Stimulated activated naive B cell treated with anti-CD40 and anti-IgM and Interleukin-4, amounts not matched to agents 10 μg/mL and 1 μg/mL and 100 μg/mL, for 72 hours (primary cell): ENCODE measurements around the gene YAP1.
A peak's percentile ranks its signal among the peaks of the same experiment; 100 is the strongest.

ENCODE experiments used
- ATAC-seq, 2 donors: fragments of 150-1000 bp; cut with Tn5 transposase; replicated peaks; 2 replicates each; pipeline ENCODE4 v1.10.0; 2021; ENCODE audit warnings: moderate library complexity in 1 of 2
- DNase-seq: peaks from one replicate; pipeline ENCODE4 v3.0.0; 2021
- H3K27ac Mint-ChIP-seq: one replicate; pipeline ENCODE4 v1.8.0; 2022; ENCODE audit warnings: mild to moderate bottlenecking, mixed read lengths
- H3K27me3 Mint-ChIP-seq, 2 donors: one replicate each; pipeline ENCODE4 v1.8.0; 2022; ENCODE audit warnings: mixed read lengths in 2 of 2
- H3K36me3 Mint-ChIP-seq, 2 donors: one replicate each; pipeline ENCODE4 v1.8.0; 2022; ENCODE audit warnings: mixed read lengths in 2 of 2, mild to moderate bottlenecking in 1 of 2
- H3K4me1 Mint-ChIP-seq, 2 donors: one replicate each; pipeline ENCODE4 v1.8.0; 2022; ENCODE audit warnings: mixed read lengths in 2 of 2, mild to moderate bottlenecking in 1 of 2
- H3K4me3 Mint-ChIP-seq, 2 donors: one replicate each; pipeline ENCODE4 v1.8.0; 2022; ENCODE audit warnings: mild to moderate bottlenecking in 2 of 2, mixed read lengths in 2 of 2, moderate library complexity in 1 of 2
- H3K9me3 Mint-ChIP-seq, 2 donors: one replicate each; pipeline ENCODE4 v1.8.0; 2022; ENCODE audit warnings: mixed read lengths in 2 of 2, mild to moderate bottlenecking in 1 of 2

The YAP1 gene

GRCh38 chr11:102267609-102268008, 157.4 kb downstream of the YAP1 start:
- Mint-ChIP-seq H3K4me1 (peaks cover 13 to 15% of the 10 kb centered on the region in 2 donors), H3K36me3 (no peaks in the 10 kb centered on the region), H3K27ac (no peak overlapping the region), H3K4me3 (peak overlapping the region; percentile 48 to 63), H3K27me3 (peaks cover 16 to 18% of the 10 kb centered on the region in 2 donors), H3K9me3 (no peaks in the 10 kb centered on the region)
- no peak for DNase-seq
- no peak for ATAC-seq

GRCh38 chr11:102268083-102268984, 158.1 kb downstream of the YAP1 start:
- Mint-ChIP-seq H3K27me3 (peaks cover 21 to 24% of the 10 kb centered on the region in 2 donors), H3K4me3 (peak overlapping the region; percentile 77), H3K4me1 (peaks cover 13 to 15% of the 10 kb centered on the region in 2 donors), H3K36me3 (no peaks in the 10 kb centered on the region), H3K27ac (peak overlapping the region; percentile 2), H3K9me3 (no peaks in the 10 kb centered on the region)
- DNase-seq (peak; percentile 61), ATAC-seq (peak; percentile 98 to 99)

GRCh38 chr11:102268985-102269470, 158.8 kb downstream of the YAP1 start:
- no peaks in the 10 kb centered on the region for H3K9me3 Mint-ChIP-seq

GRCh38 chr11:102269927-102270326, 159.7 kb downstream of the YAP1 start:
- DNase-seq (no peak), ATAC-seq (no peak)
- no peaks in the 10 kb centered on the region for H3K36me3 Mint-ChIP-seq

More at GRCh38 chr11:102268985-102269470, 158.8 kb downstream of the YAP1 start:
- peaks cover 22 to 26% of the 10 kb centered on the region in 2 donors for H3K27me3 Mint-ChIP-seq
- DNase-seq (no peak), ATAC-seq (no peak)
- H3K4me3 Mint-ChIP-seq = peak overlapping the region; percentile 77
- peak overlapping the region; percentile 2 for H3K27ac Mint-ChIP-seq
- H3K4me1 Mint-ChIP-seq = peaks cover 13 to 15% of the 10 kb centered on the region in 2 donors
- H3K36me3 Mint-ChIP-seq = no peaks in the 10 kb centered on the region

GRCh38 chr11:102272047-102272824, 162.0 kb downstream of the YAP1 start:
- Mint-ChIP-seq H3K27ac (no peak overlapping the region), H3K4me3 (no peak overlapping the region), H3K4me1 (peaks cover 13 to 15% of the 10 kb centered on the region in 2 donors), H3K27me3 (peaks cover 43 to 54% of the 10 kb centered on the region in 2 donors), H3K36me3 (no peaks in the 10 kb centered on the region), H3K9me3 (no peaks in the 10 kb centered on the region)
- ATAC-seq (no peak), DNase-seq (no peak)

More at GRCh38 chr11:102269927-102270326, 159.7 kb downstream of the YAP1 start:
- H3K27ac Mint-ChIP-seq = no peak overlapping the region
- no peak overlapping the region for H3K4me3 Mint-ChIP-seq
- peaks cover 13 to 15% of the 10 kb centered on the region in 2 donors for H3K4me1 Mint-ChIP-seq
- H3K9me3 Mint-ChIP-seq = no peaks in the 10 kb centered on the region
- H3K27me3 Mint-ChIP-seq = peaks cover 29 to 33% of the 10 kb centered on the region in 2 donors

- Mint-ChIP-seq H3K4me1 (peaks cover 3% of the 10 kb centered on the region in 2 donors), H3K27me3 (peaks cover 38 to 49% of the 10 kb centered on the region in 2 donors), H3K27ac (no peak overlapping the region), H3K36me3 (no peaks in the 10 kb centered on the region), H3K9me3 (no peaks in the 10 kb centered on the region), H3K4me3 (no peak overlapping the region)
- ATAC-seq (no peak), DNase-seq (no peak)
Observed at GRCh38 chr11:102274628-102275027, 164.4 kb downstream of the YAP1 start.

- Mint-ChIP-seq H3K36me3 (no peaks in the 10 kb centered on the region), H3K4me1 (peaks cover 6 to 7% of the 10 kb centered on the region in 2 donors), H3K27me3 (peaks cover 42 to 56% of the 10 kb centered on the region in 2 donors), H3K4me3 (no peak overlapping the region), H3K9me3 (no peaks in the 10 kb centered on the region), H3K27ac (no peak overlapping the region)
- DNase-seq (no peak), ATAC-seq (no peak)
Observed at GRCh38 chr11:102276362-102276761, 166.1 kb downstream of the YAP1 start.

- ATAC-seq (no peak), DNase-seq (no peak)
- Mint-ChIP-seq H3K4me1 (peaks cover 6 to 7% of the 10 kb centered on the region in 2 donors), H3K4me3 (no peak overlapping the region), H3K27ac (no peak overlapping the region), H3K36me3 (no peaks in the 10 kb centered on the region), H3K27me3 (peaks cover 38 to 56% of the 10 kb centered on the region in 2 donors), H3K9me3 (no peaks in the 10 kb centered on the region)
Observed at GRCh38 chr11:102276783-102277182, 166.5 kb downstream of the YAP1 start.

- no peak overlapping the region for H3K27ac Mint-ChIP-seq
- peaks cover 6 to 7% of the 10 kb centered on the region in 2 donors for H3K4me1 Mint-ChIP-seq
- H3K4me3 Mint-ChIP-seq = peak overlapping the region; percentile 19 to 32
- DNase-seq (no peak), ATAC-seq (peak; percentile 70 to 74)
- no peaks in the 10 kb centered on the region for H3K36me3 Mint-ChIP-seq
- H3K27me3 Mint-ChIP-seq = peaks cover 20 to 41% of the 10 kb centered on the region in 2 donors
- no peaks in the 10 kb centered on the region for H3K9me3 Mint-ChIP-seq
Observed at GRCh38 chr11:102279641-102280170, 169.5 kb downstream of the YAP1 start.

GRCh38 chr11:102280245-102280833, 170.1 kb downstream of the YAP1 start:
- Mint-ChIP-seq H3K4me1 (peaks cover 6 to 7% of the 10 kb centered on the region in 2 donors), H3K27ac (no peak overlapping the region), H3K9me3 (no peaks in the 10 kb centered on the region), H3K36me3 (no peaks in the 10 kb centered on the region), H3K4me3 (no peak overlapping the region), H3K27me3 (peaks cover 19 to 38% of the 10 kb centered on the region in 2 donors)
- DNase-seq = no peak
- ATAC-seq = no peak
